ENCODE data around the gene MAML3. TPM values are rescaled to one million over a fixed set of nuclear protein-coding genes. Genes with fewer than 3 reads are reported as not detected.

Gene MAML3
- total and polyA plus RNA-seq, 12 donors = 1.1 to 4.6 (median 2.6) TPM

GRCh38 chr4:139973015-139973414, 181.0 kb downstream of the MAML3 start:
- H3K36me3 ChIP-seq = no peaks in the 10 kb centered on the region
- no peaks in the 10 kb centered on the region for H3K9me3 ChIP-seq
- H3K27ac ChIP-seq = peak overlapping the region in 1 of 10 donors; percentile 3
- DNase-seq (no peak), ATAC-seq (no peak)
- intact Hi-C loops (cut with DNase I) = no loop called here
- 59 to 61% methylated on average over 3 of the region's 3 CpGs for WGBS, 2 donors
- no peaks in the 10 kb centered on the region for H3K27me3 ChIP-seq
- no peak overlapping the region for H3K4me3 ChIP-seq
- TF ChIP-seq CTCF (IDR thresholded peaks at IDR 0.05) = no peak
- peaks cover 0 to 57% (median 45%) of the 10 kb centered on the region in 9 donors for H3K4me1 ChIP-seq

- DNase-seq (no peak), ATAC-seq (no peak)
- intact Hi-C loops (cut with DNase I) = no loop called here
- H3K27ac ChIP-seq = no peak overlapping the region
- H3K4me1 ChIP-seq = peaks cover 0 to 55% (median 40%) of the 10 kb centered on the region in 9 donors
- H3K4me3 ChIP-seq = no peak overlapping the region
- no peaks in the 10 kb centered on the region for H3K27me3 ChIP-seq
- no peaks in the 10 kb centered on the region for H3K36me3 ChIP-seq
- TF ChIP-seq CTCF (IDR thresholded peaks at IDR 0.05) = no peak
- no peaks in the 10 kb centered on the region for H3K9me3 ChIP-seq
Observed at GRCh38 chr4:139972305-139972704, 181.7 kb downstream of the MAML3 start.

- WGBS, 2 donors = 51 to 71% methylated on average over 1 of the region's 1 CpG
- no peak for DNase-seq
Observed at GRCh38 chr4:139971111-139971510, 182.9 kb downstream of the MAML3 start.

GRCh38 chr4:139969635-139970266, 184.2 kb downstream of the MAML3 start:
- no peak for ATAC-seq
- H3K27me3 ChIP-seq = no peaks in the 10 kb centered on the region
- TF ChIP-seq CTCF (IDR thresholded peaks at IDR 0.05) = no peak
- H3K36me3 ChIP-seq = no peaks in the 10 kb centered on the region
- no peak overlapping the region for H3K27ac ChIP-seq
- H3K4me1 ChIP-seq = peaks cover 0 to 57% (median 29%) of the 10 kb centered on the region in 9 donors
- intact Hi-C loops (cut with DNase I) = no loop called here
- DNase-seq = no peak
- 69 to 77% methylated on average over 7 of the region's 7 CpGs for WGBS, 2 donors
- H3K4me3 ChIP-seq = no peak overlapping the region
- H3K9me3 ChIP-seq = no peaks in the 10 kb centered on the region

More at GRCh38 chr4:139971111-139971510, 182.9 kb downstream of the MAML3 start:
- intact Hi-C loops (cut with DNase I) = no loop called here
- H3K27me3 ChIP-seq = no peaks in the 10 kb centered on the region
- no peaks in the 10 kb centered on the region for H3K36me3 ChIP-seq
- H3K27ac ChIP-seq = no peak overlapping the region
- no peak overlapping the region for H3K4me3 ChIP-seq
- ATAC-seq = no peak
- peaks cover 0 to 54% (median 28%) of the 10 kb centered on the region in 9 donors for H3K4me1 ChIP-seq
- no peaks in the 10 kb centered on the region for H3K9me3 ChIP-seq
- no peak for TF ChIP-seq CTCF (IDR thresholded peaks at IDR 0.05)

Measured in heart right ventricle (tissue), 16 donors.